Fibroblast of lung (primary cell): ENCODE data around the gene ATG101. TPM values are rescaled to one million over a fixed set of nuclear protein-coding genes. Genes with fewer than 3 reads are reported as not detected.

Experiments used
- DNase-seq, 2 donors: peaks; one replicate each; pipeline versions ENCODE4 v3.0.0 to v3.0.0-alpha.2; 2010; ENCODE audit warnings: low read depth in 2 of 2
- H2AFZ ChIP-seq: 2 replicates; pipeline ENCODE4 v1.5.1; 2012; ENCODE audit warnings: low read length, control low read depth, inconsistent platforms
- H3K27ac ChIP-seq: 2 replicates; pipeline ENCODE4 v1.5.1; 2011; ENCODE audit warnings: low read length, control low read depth; ENCODE audit not compliant: insufficient read depth
- H3K27me3 ChIP-seq: 2 replicates; pipeline ENCODE4 v1.5.1; 2011; ENCODE audit warnings: mild to moderate bottlenecking, low read length; ENCODE audit not compliant: control insufficient read depth, insufficient read depth
- H3K36me3 ChIP-seq: 2 replicates; pipeline ENCODE4 v1.5.1; 2011; ENCODE audit warnings: low read length; ENCODE audit not compliant: control insufficient read depth, insufficient read depth
- H3K4me1 ChIP-seq: 2 replicates; pipeline ENCODE4 v1.5.1; 2011; ENCODE audit warnings: low read length; ENCODE audit not compliant: control insufficient read depth, insufficient read depth; ENCODE audit errors: extremely low read depth
- H3K4me2 ChIP-seq: 2 replicates; pipeline ENCODE4 v1.5.1; 2011; ENCODE audit warnings: low read length, control low read depth; ENCODE audit not compliant: insufficient read depth; ENCODE audit errors: extremely low read depth
- H3K4me3 ChIP-seq, 4 experiments: fragments of 200-600 bp in 1 of 4; sonication (generic) in 1 of 4; replicated peaks in 1 of 4; 2 replicates each; pipeline ENCODE4 v1.5.1; 2011 to 2016; ENCODE audit warnings: low read length in 4 of 4, low read depth in 3 of 4, mild to moderate bottlenecking in 3 of 4, control low read depth in 2 of 4, inconsistent platforms in 1 of 4, mixed read lengths in 1 of 4; ENCODE audit not compliant: insufficient read depth in 1 of 4; ENCODE audit errors: control extremely low read depth in 1 of 4
- H3K79me2 ChIP-seq: 2 replicates; pipeline ENCODE4 v1.5.1; 2012; ENCODE audit warnings: mild to moderate bottlenecking, low read length, inconsistent platforms; ENCODE audit not compliant: control insufficient read depth, insufficient read depth
- H3K9ac ChIP-seq: 2 replicates; pipeline ENCODE4 v1.5.1; 2011; ENCODE audit warnings: mild to moderate bottlenecking, low read length, control low read depth; ENCODE audit not compliant: insufficient read depth
- H3K9me3 ChIP-seq: 2 replicates; pipeline ENCODE4 v1.5.1; 2012; ENCODE audit warnings: low read depth, low read length; ENCODE audit not compliant: control insufficient read depth, insufficient read depth
- H4K20me1 ChIP-seq: 2 replicates; pipeline ENCODE4 v1.5.1; 2011; ENCODE audit warnings: low read length; ENCODE audit not compliant: control insufficient read depth, insufficient read depth; ENCODE audit errors: extremely low read depth
- CTCF ChIP-seq, 2 donors: IDR thresholded peaks in 1 of 2; conservative IDR thresholded peaks in 1 of 2; 1 replicate in 1 of 2; 2 replicates in 1 of 2; pipeline ENCODE4 v1.5.1; 2011 to 2012; ENCODE audit warnings: low read length in 2 of 2, control low read depth in 1 of 2, inconsistent platforms in 1 of 2, low read depth in 1 of 2, mild to moderate bottlenecking in 1 of 2
- EZH2 ChIP-seq: IDR thresholded peaks from 2 replicates; pipeline ENCODE4 v1.5.1; 2012; ENCODE audit warnings: low read length, control low read depth, mild to moderate bottlenecking; ENCODE audit errors: missing control alignments
- polyA plus RNA-seq, 2 donors: library from polyadenylated mRNA; depleted of rRNA in 1 of 2; stranded (reverse) in 1 of 2; unstranded in 1 of 2; fragments of >200 nt; gene quantifications; 2 replicates each; pipeline ENCODE4 v1.2.1, GENCODE V29; 2011 to 2012; ENCODE audit warnings: missing spikeins in 1 of 2
- total RNA-seq: library from RNA; depleted of rRNA; stranded (reverse); fragments of >200 nt; gene quantifications from 2 replicates; pipeline ENCODE4 v1.2.1, GENCODE V29; 2014

The ATG101 gene
- total and polyA plus RNA-seq, 2 donors (not counting 1 experiment from before 2014, with no cell fraction given) = 82.9 to 90.3 TPM

- peaks cover 10% of the 10 kb centered on the region for H3K4me1 ChIP-seq
- no peaks in the 10 kb centered on the region for H3K27me3 ChIP-seq
- no peaks in the 10 kb centered on the region for H4K20me1 ChIP-seq
- H3K27ac ChIP-seq = no peak overlapping the region
- H3K36me3 ChIP-seq = peaks cover 3% of the 10 kb centered on the region
- no peaks in the 10 kb centered on the region for H3K79me2 ChIP-seq
- peak in 1 of 2 donors; percentile 35 for DNase-seq
- no peak overlapping the region for H3K4me3 ChIP-seq
- H3K9me3 ChIP-seq = no peaks in the 10 kb centered on the region
- TF ChIP-seq CTCF (conservative IDR thresholded peaks at IDR 0.05 in 1 of 2, IDR thresholded peaks at IDR 0.05 in 1 of 2; ENCODE audit: low read depth in 1 of 2, low read length in 2 of 2) = no peak
- no peak for TF ChIP-seq EZH2
- no peak overlapping the region for H3K9ac ChIP-seq
- H3K4me2 ChIP-seq = no peak overlapping the region
- no peak overlapping the region for H2AFZ ChIP-seq
Measured at GRCh38 chr12:52062167-52063081, 7.4 kb upstream of the ATG101 start.

- Histone ChIP-seq H4K20me1 (no peaks in the 10 kb centered on the region), H3K27me3 (no peaks in the 10 kb centered on the region), H3K79me2 (no peaks in the 10 kb centered on the region), H3K9me3 (no peaks in the 10 kb centered on the region), H3K36me3 (peaks cover 3% of the 10 kb centered on the region), H3K27ac (peak overlapping the region; percentile 88), H2AFZ (no peak overlapping the region), H3K4me3 (no peak overlapping the region), H3K4me1 (peaks cover 10% of the 10 kb centered on the region), H3K9ac (peak overlapping the region; percentile 28), H3K4me2 (no peak overlapping the region)
- no peak for DNase-seq
- TF ChIP-seq EZH2 = no peak
- TF ChIP-seq CTCF (conservative IDR thresholded peaks at IDR 0.05 in 1 of 2, IDR thresholded peaks at IDR 0.05 in 1 of 2; ENCODE audit: low read depth in 1 of 2, low read length in 2 of 2) = no peak
Measured at GRCh38 chr12:52063082-52063924, 6.5 kb upstream of the ATG101 start.

- Histone ChIP-seq H2AFZ (no peak overlapping the region), H3K9me3 (no peaks in the 10 kb centered on the region), H3K4me2 (no peak overlapping the region), H3K27ac (peak overlapping the region; percentile 88), H4K20me1 (no peaks in the 10 kb centered on the region), H3K36me3 (no peaks in the 10 kb centered on the region), H3K27me3 (no peaks in the 10 kb centered on the region), H3K4me1 (peaks cover 11% of the 10 kb centered on the region), H3K9ac (peak overlapping the region; percentile 28), H3K79me2 (no peaks in the 10 kb centered on the region), H3K4me3 (no peak overlapping the region)
- peak; percentile 86 to 98 for DNase-seq
- TF ChIP-seq CTCF (conservative IDR thresholded peaks at IDR 0.05 in 1 of 2, IDR thresholded peaks at IDR 0.05 in 1 of 2; ENCODE audit: low read depth in 1 of 2, low read length in 2 of 2) (no peak), EZH2 (no peak)
Measured at GRCh38 chr12:52063981-52064649, 5.7 kb upstream of the ATG101 start.
